Measurements from ENCODE around the gene TSKU.
"Not testable (repeated sequence)": the region's sequence is repeated elsewhere in the genome, so short reads cannot be mapped to it uniquely, and the experiment has no call there.

- not testable (repeated sequence) for TF ChIP-seq POLR2AphosphoS5 (IDR thresholded peaks at IDR 0.05; ENCODE audit: borderline replicate concordance, low read depth, low read length); EZH2 (IDR thresholded peaks at IDR 0.05)
These were observed 32.5 kb downstream of the TSKU start for GRCh38 chr11:76815678-76816077.

Data from SK-N-MC (cell line).